HG03442 (cell line): Measurements from ENCODE around the gene HOXC9.
"Not testable (repeated sequence)": the region's sequence is repeated elsewhere in the genome, so short reads cannot be mapped to it uniquely, and the experiment has no call there.

ENCODE experiments used
- ATAC-seq: cut with Tn5 transposase; IDR thresholded peaks from one replicate; pipeline ENCODE4 v1.9.1; 2021; ENCODE audit warnings: mild to moderate bottlenecking, moderate library complexity; ENCODE audit not compliant: unreplicated experiment

HOXC9 gene

GRCh38 chr12:54036620-54037359 lies 36.8 kb downstream of the HOXC9 start:
- no peak for ATAC-seq

GRCh38 chr12:54037360-54038283 lies 37.7 kb downstream of the HOXC9 start:
- no peak for ATAC-seq

- ATAC-seq = no peak
Measured at GRCh38 chr12:54038284-54038870, 38.4 kb downstream of the HOXC9 start.

GRCh38 chr12:54038871-54039414 lies 39.0 kb downstream of the HOXC9 start:
- ATAC-seq = no peak

GRCh38 chr12:54039417-54040147 lies 39.6 kb downstream of the HOXC9 start:
- ATAC-seq = no peak

- no peak for ATAC-seq
Measured at GRCh38 chr12:54040148-54040494, 40.2 kb downstream of the HOXC9 start.

- no peak for ATAC-seq
Measured at GRCh38 chr12:54040648-54041047, 40.7 kb downstream of the HOXC9 start.

- ATAC-seq = no peak
Measured at GRCh38 chr12:54041097-54041690, 41.2 kb downstream of the HOXC9 start.

GRCh38 chr12:54042033-54042432 lies 42.1 kb downstream of the HOXC9 start:
- ATAC-seq = not testable (repeated sequence)

- ATAC-seq = no peak
Measured at GRCh38 chr12:54042970-54043853, 43.3 kb downstream of the HOXC9 start.

- no peak for ATAC-seq
Measured at GRCh38 chr12:54044425-54045103, 44.6 kb downstream of the HOXC9 start.

- no peak for ATAC-seq
Measured at GRCh38 chr12:54045401-54045800, 45.4 kb downstream of the HOXC9 start.

GRCh38 chr12:54045868-54046521 lies 46.0 kb downstream of the HOXC9 start:
- ATAC-seq = no peak

GRCh38 chr12:54046809-54047159 lies 46.8 kb downstream of the HOXC9 start:
- ATAC-seq = no peak

- ATAC-seq = no peak
Measured at GRCh38 chr12:54047160-54047963, 47.4 kb downstream of the HOXC9 start.

- no peak for ATAC-seq
Measured at GRCh38 chr12:54047964-54048303, 48.0 kb downstream of the HOXC9 start.

GRCh38 chr12:54048406-54049093 lies 48.6 kb downstream of the HOXC9 start:
- no peak for ATAC-seq
